H1 (cell line): ENCODE results near the gene ABHD4. TPM values are rescaled to one million over a fixed set of nuclear protein-coding genes. Genes with fewer than 3 reads are reported as not detected.

ENCODE experiments used
- GTF2F1 ChIP-seq: IDR thresholded peaks from 2 replicates; pipeline ENCODE4 v1.6.1; 2012; ENCODE audit warnings: low read depth, low read length, improper control_type of control experiment, borderline replicate concordance
- HDAC6 ChIP-seq: IDR thresholded peaks from one replicate; pipeline ENCODE4 v1.7.1; 2012; ENCODE audit warnings: low read depth, mild to moderate bottlenecking, inconsistent platforms, low read length, moderate library complexity
- PHF8 ChIP-seq: fragments of 200-600 bp; sonication (generic); conservative IDR thresholded peaks from 2 replicates; pipeline ENCODE4 v1.7.1; 2012; ENCODE audit warnings: low read depth, mild to moderate bottlenecking, inconsistent platforms, low read length, moderate library complexity
- SIX5 ChIP-seq: IDR thresholded peaks from 2 replicates; pipeline ENCODE4 v1.6.1; 2011; ENCODE audit warnings: mild to moderate bottlenecking, low read depth, low read length
- TAF7 ChIP-seq: optimal IDR thresholded peaks from 2 replicates; pipeline ENCODE3; 2011; ENCODE audit warnings: low read depth, mild to moderate bottlenecking, inconsistent platforms, low read length, moderate library complexity, borderline replicate concordance
- TCF12 ChIP-seq: IDR thresholded peaks from 2 replicates; pipeline ENCODE4 v1.6.1; 2011; ENCODE audit warnings: low read depth, mild to moderate bottlenecking, low read length
- polyA plus RNA-seq, 7 experiments: library from polyadenylated mRNA; depleted of rRNA in 3 of 7; stranded (reverse) in 5 of 7; unstranded in 2 of 7; fragments of >200 nt in 5 of 7; fragments of 200-250 nt in 2 of 7; gene quantifications; 1 replicate in 5 of 7; 2 replicates in 1 of 7; 4 replicates in 1 of 7; pipeline versions ENCODE4 v1.2.1 to v1.2.3, GENCODE V29; 2011 to 2013; ENCODE audit warnings: missing spikeins in 2 of 7, mixed read lengths in 2 of 7
- total RNA-seq: library from RNA; stranded (reverse); fragmentation: NEBNext Ultra II Directional; extraction: Animal tissue kit (Norgen Biotek cat#: 25700); gene quantifications from 2 replicates; pipeline ENCODE4 v1.2.1, GENCODE V29; 2021

The ABHD4 gene
- total and polyA plus RNA-seq, 2 of the 8 experiments (the other 6 are each of a cell fraction or from before 2014, with no cell fraction given), result 32.4 to 42.9 TPM

- TF ChIP-seq TCF12 (no peak), GTF2F1 (no peak), TAF7 (no peak), PHF8 (no peak), SIX5 (no peak), HDAC6 (no peak)
Observed at GRCh38 chr14:22555384-22556011, 42.6 kb upstream of the ABHD4 start (continued).
